Fibroblast of skin of left quadriceps (primary cell): Measurements from ENCODE around the gene FIGNL2.
A peak's percentile ranks its signal among the peaks of the same experiment; 100 is the strongest.

Source experiments
- DNase-seq, 2 experiments: peaks; one replicate each; pipeline ENCODE4 v3.0.0-alpha.2; 2013; ENCODE audit warnings: low read depth in 2 of 2

Gene FIGNL2

DNA sequence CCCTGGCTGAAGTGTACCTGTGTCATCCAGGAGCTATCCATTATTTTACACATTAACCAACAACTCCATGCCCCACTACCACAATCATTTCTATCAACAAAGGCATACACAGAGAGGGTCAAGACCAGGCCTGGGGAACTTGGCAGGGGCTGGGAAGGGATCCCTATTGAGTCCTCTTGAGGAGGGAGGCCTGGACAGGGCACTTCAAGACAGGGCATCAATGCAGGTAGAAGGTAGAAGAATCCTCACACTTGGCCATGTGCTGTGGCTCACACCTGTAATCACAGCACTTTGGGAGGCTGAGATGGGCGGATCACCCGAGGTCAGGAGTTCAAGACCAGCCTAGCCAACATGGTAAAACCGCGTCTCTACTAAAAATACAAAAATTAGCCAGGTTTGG lies 26.0 kb upstream of the FIGNL2 start:
- DNase-seq, result no peak

DNA sequence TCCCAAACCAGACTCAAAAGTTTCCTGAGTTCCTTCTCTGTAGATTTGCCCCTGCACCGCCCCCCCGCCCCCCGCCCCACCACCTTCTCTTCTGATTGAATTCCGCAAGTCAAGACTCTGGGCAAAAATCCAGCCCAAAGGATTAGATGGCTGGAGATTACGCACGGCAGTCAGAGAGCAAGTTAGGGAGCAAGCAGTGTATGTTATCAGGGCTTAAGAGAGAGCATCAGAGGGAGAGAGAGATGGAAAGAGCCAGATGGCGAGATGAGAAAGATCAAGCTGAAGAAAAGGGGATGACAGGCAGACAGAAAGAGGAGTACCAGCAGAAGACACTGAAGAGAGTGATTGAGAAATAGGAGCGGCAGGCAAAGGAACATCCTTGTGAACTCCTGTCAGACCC lies 25.5 kb upstream of the FIGNL2 start:
- DNase-seq, result peak in 1 of 2 experiments; percentile 42

DNA sequence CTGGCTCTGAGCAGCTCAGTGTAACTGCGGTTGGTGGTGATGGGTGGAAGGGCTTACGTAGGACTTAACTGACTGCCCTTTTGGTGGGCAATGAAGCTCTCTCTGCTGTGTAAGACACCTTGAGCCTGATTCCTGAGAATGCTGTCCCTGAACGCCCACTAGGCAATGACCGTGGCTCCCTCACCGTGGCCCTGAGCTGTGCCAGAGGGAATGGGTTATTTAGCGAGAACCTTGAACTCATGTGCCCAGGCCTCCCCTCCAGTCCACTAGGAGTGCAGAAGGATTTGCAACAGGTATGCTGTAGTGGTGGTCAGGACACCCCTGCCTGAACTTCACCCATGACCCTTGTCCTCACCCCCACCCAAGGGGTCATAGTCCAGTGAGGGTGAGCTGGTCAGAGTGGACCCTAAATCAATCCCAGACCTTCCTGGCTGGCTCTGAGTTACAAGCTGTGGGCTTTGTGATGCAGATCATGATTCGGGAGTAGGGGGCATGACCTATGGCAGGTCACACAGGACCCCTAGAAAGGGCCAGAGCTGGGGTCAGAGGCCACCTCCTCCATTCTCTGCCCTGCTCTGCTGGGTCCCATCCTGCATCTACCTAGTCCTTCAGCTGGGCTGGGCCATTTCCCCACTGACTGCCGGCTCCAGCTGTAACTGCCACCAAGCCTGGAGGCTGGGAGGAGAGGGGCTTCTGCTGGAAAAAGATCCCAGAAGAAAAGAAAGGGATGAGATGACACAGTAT lies 24.9 kb upstream of the FIGNL2 start:
- DNase-seq, result no peak

DNA sequence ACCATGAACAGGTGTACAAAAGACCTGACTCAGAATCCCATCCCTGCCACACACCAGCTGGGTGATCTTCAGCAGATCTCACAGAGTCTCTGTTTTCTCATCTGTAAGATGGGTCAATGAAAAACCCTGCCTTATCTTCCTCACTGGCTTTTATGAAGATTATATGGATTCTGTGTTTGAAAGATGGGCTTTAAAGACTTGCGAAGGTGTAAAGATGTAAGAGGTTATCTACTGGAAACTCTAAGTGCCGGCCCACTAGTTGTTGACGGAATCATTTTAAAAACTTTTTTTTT lies 24.1 kb upstream of the FIGNL2 start:
- DNase-seq, result no peak

DNA sequence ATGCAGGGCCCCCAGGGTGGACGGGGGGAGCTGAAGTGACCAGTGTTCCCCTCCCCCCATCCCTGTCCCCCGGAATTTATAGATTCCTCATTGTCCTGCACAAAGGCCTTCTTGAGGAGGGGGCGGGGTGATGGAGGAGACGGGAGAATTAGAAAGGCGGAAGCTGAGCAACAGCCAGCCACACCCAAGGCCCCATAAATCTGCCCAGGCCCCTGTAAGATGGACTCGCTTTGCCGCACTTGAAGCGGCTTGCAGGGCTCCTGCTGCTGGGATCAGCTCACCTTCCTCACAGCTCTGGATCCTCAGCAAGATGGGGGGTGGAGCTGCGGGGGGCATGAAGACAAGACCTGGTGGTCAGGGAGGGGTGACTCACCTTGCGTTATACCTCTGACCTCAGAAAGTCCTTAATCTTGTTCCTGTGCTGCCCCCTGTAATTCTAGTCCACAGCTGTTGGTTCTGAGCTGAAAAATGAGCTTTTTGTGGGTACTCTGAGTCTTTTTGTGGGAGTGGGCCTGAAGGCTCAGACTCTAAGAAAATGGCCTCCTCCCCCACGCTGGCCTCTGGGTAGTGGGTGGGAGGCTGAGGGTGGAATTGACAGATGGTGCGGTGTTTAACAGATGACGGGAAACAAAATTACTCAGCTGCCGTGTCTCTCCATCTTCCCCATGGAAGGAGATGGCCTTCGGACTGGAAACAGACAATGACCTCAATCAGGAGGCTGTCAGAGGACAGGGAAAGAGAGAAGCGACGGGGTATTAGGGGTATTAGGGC lies 23.6 kb upstream of the FIGNL2 start:
- DNase-seq, result no peak

DNA sequence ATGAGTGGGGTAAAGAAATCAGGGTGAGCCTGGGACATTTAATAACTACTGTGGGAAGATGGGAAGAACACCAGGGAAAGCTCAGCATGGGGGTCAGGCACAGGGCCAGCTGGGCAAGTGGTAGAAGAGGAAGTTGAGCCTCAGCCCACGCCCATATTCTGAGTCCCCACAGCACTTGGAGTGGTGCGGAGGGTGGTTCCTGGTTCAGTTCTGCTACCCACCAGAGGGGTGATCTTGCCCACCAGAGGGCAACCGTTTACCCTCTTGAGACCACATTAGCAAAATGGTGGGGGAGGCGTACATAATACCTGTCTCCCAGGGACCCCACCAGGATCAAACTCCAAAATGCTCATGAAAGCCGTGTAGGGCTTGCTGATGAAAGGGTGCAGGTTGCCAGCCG lies 22.6 kb upstream of the FIGNL2 start:
- no peak for DNase-seq

DNA sequence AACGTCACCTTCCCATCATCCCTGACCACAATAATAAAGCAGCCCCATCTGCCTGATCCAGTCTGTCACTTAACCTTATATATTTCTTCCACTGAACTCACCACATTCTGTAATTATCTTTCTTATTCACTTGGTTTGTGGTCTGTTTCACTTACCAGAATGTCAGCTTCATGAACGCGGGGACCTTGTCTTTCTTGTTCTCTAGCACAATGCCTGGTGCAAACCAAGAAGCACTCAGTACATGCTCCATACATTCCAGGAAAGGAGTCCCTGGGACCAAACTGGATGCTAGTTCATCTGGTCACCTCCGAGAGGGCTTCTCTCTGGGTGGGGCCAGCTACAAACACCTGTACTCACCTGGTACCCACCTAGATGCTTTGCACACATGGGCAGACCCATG lies 22.0 kb upstream of the FIGNL2 start:
- DNase-seq, result no peak

DNA sequence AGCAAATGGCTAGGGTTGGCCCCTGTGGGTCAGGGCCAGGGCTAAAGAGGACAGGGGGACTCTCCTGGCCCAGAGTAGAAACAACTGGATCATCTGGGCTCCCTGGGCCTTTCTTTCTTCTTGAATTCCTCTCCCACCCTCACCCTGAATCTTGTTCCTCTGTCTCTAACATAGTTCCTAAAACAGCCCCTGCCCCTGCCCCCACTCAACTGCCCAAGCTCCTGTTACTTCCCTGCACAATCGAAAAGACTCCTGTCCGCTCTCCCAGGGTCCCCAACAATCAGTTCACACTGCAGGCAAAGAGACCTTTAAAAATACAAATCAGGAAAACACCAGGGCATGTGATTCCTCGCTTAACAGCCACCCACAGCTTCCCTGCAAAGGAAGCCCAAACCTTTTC lies 21.4 kb upstream of the FIGNL2 start:
- DNase-seq, result no peak

DNA sequence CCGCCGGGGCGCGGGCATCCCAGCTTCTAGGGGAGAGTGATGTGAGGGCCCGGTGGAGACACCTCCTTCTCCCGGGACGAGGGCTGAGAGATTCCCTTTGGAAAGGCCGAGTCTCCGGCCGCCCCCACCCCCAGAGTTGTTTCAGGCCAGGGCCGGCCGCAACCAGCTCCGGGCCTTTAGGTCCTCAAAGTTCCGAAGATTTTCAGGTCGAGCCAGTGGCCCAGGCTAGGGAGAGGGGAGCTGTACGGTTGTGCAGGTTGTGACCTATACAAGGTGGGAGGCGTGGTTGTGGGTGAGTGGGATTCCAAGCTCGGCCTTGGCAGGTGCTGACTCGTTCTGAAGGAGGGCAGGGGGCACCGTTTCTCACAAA lies 21.0 kb upstream of the FIGNL2 start:
- no peak for DNase-seq

DNA sequence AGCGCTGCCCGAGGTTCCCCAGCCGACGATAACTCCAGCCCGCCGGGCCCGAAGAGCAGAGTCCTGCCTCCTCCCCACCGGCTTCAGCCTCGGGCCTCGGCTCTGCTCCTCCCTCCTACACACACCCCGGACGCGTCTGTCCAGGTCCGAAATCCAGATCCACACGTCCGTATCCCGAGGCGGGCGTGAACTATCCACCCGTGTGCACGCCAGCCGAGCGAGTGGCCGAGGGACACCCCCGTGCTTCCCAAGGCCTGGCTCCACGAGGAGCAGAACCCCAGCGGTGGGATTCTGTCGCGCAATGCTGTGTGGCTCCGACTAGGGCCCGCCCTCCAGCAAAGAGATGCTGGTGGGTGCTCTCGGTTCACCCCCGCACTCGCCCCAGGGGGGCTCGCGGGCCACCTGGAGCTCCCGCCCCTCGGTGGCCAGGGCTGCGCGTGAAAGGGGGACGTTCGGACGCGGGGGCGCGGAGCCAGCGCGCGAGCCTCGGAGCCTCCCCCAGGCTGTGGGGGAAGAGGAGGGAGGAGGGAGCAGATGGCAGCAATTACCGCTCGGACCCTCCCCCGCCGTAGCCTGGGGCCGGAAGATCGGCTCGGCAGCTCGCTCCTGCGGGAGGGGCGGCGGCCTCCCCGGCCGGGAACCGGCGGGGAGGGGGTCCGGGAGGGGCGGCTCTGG lies 20.4 kb upstream of the FIGNL2 start:
- no peak for DNase-seq

DNA sequence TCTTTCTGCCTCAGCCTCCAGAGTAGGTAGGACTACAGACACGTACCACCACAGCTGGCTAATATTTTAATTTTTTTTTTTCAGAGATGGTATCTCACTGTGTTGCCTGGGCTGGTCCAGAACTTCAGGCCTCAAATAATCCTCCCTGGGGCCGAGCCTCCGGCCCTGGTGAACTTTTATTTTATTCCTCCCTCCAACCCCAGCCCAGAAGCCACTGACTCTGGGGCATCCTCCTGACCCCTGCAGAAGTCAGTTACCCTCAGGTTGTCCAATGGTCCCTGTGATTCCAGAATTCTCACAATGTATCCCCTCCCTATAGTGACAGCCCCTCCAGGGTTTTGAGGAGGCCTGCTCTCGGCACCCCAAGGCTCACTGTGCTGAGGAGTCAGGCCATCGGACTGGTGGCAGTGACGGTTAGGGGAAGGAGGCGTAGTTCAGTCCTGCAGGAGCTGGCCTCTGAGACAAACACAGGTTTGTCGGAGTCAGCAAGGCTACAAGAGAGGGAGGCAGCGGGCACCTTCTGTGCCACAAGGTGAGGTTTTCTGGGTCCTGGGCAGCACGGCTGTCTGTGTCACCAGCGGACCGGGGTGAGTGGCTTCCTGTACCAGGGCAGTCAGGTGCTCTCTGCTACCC lies 19.4 kb upstream of the FIGNL2 start:
- DNase-seq, result no peak

DNA sequence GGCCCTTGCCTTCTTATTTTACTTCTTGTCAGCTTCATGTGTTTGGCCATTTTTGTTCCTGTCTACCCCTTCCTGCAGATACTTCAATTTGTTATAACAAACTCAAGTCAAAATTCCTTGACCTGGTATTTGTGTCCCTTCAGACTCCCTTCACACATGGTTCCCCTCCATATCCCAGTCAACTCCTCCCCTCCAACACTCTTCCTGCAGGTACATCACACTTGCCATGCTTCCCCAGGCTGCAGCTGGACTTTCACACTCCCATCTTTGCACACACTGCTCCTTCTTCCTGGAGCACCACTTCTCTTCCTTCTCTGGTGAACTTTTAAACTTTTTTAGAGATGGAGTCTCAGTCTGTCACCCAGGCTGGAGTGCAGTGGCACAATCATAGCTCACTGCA lies 18.9 kb upstream of the FIGNL2 start:
- DNase-seq, result no peak

DNA sequence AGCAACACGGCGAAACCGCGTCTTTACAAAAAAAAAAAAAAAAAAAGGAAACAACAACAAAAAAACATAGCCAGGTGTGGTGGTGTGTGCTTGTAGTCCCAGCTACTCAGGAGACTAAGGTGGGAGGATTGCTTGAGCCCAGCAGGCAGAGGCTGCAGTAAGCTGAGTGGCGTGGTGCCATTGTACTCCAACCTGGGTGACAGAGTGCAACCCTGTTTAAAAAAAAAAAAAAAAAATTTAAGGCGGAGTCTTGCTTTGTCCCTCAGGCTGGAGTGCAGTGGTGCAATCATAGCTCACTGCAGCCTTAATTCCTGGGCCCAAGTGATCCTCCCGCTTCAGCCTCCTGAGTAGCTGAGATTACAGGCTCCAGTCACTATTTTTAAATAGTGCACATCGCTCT lies 18.2 kb upstream of the FIGNL2 start:
- DNase-seq, result no peak

DNA sequence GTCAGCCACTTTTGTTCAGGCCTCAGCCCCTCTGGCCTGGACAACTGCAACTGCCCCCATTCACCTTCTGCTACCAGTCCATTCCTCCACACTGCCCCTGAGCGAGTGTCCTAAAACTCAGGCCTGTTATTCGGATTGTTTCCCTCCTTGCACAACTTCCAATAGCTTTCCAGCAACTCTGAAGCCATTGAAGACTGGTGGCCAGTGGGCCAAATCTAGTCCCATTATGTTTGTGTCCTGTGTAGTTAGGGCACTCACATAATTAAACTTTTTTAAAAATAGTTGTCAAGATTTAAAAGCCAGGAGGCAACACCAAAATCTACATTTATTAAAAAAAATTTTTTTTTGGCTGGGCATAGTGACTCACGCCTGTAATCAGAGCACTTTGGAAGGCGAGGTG lies 17.8 kb upstream of the FIGNL2 start:
- no peak for DNase-seq

DNA sequence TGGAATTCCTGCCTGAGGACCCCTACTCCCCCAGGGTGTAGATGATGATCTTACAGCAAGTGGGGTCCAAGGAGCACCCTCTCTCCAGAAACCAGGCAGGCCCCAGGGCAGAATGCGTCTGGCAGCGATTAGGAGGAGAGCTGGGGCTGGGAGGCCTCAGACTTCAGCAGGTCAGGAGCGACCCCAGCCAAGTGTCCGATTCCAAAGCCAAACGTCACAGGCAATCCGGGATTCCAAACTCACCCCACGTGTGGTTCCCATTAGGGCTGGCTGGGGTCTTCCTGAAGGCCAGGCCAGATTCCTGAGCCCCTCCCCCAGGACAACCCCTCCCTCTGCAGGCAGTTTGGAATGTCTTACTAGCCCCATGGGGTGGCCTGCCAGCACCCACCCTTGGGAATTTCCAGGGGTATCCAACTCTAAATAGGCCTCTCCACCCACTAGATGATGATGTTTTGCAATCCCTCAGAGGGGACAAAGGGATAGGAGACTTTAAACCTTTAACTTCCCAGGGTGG lies 17.3 kb upstream of the FIGNL2 start:
- DNase-seq, result no peak

DNA sequence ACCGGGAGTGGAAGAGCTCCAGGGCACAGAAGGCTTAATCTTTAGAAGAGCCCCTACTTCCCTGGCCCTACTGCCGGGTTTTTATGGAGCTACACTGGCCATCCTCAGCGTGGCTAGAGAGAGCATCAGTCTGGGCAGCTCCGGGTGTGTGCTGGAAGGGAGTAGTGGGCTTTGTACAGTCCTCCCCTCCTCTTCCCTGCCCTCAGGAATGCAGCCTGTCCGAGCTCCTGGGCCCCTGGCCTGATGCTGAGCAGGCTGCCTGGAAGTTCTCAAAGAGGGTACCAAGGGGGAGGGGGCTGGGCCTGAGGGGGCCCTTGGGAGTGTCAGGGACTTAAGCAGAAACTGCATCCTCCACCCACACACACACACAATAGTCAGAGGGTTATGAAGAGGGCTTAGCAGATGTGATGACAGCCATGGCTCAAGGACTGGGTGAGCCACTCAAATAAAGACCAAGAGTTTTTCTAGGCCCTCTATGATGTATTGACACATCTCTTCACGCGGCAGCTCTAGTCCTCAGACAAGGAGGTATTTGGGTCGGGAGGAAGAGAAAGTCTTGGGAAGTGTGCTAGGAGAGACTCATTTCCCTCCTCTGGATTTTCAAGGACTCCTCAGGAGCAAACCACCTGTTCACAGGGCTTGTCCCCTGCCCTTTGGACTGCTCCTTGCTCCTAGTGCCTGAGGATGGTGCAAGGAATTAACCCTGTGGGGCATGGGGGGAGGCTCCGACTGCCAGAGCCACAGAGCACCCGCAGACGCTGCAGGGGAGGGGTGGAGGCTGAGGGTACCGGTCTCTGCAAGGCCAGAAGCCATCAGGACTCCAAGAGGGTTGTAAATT lies 16.5 kb upstream of the FIGNL2 start:
- no peak for DNase-seq

DNA sequence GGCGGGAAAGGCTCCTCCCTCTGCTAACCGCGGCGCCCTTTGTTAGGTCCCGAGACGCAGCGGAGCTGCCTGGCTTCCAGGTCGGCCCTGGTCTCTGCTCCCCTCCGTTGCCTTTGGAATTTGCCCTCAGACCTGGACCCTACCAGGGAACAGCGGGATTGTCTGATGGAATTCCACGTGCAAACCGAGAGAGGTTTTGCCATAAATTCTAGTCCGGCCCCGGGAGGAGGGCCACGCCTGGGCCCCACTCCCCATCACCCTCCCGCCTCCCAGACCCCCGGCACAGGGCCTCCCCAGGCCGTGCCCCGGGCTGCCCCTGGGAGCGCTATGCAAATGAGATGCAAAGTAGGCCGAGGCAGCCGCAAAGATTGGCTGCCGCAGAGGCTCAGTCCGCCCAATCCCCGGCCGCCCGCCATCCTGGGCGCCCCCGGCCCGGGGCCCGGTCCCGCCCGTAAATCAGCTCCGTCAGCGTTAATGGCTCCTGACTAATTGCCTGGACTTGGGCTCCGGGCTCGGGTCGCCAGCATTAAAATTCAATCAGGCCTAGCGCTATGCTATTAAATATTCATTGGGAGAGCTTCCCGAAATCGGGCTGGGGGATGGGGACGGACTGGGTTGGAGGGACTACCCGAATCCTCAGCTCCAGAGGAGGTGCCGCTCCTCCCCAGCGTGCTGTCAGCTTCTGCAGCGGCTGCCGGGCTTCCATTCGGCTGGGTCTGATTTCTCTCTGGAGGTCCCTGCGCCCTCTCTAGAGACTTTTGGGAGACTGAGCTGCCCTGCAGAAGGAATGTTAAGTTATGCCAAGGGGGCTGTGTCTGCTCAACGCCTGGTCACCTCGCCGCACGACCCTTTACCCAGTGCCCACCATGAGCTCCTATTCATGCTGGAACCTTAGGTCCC lies 15.7 kb upstream of the FIGNL2 start:
- no peak for DNase-seq

DNA sequence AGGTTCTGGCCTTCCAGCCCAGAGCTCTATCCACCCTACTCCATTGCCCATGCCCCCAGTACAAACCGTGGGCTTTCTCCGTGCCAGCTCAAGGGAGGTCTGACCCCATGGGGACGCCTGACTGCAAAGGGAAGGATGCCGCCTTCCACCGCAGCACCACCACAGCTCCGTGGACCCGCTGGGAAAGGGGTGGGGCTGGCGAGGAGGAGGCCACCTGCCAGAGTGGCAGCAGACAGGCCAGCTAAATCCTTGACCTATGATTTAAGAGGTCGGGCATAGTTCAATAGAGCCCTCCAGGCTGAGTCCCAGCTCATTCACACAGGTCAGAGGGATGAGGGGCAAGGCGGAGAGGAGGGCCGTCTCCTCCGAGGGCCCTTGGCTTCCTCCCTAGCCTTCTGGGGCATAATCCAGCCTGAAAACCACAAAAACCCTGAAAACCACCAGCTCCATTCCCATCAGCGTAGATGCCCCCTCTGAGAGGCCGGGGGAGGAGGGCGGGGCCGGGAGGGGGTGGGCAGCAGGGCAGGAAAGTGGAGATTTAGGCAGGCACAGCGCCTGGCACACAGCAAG lies 14.9 kb upstream of the FIGNL2 start:
- DNase-seq, result no peak

DNA sequence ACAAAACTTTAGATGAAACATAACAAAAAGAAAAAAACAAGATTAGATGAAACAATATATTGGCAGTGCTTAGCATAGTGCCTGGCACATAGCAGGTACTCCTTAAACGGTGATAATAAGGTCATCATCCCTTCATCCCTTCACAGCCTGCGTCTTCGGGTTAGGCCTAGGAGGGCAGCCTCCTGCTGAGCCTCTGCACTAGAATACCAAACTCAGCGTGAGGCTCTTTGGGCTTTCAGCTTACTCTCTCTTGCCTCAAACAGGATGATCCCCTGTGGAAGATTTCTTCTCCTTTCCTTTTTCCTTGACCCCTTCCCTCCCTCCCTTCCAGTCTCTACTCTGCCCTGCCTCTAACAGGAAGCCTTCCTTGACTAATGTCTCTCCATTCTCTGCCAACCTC lies 14.4 kb upstream of the FIGNL2 start:
- DNase-seq, result no peak

DNA sequence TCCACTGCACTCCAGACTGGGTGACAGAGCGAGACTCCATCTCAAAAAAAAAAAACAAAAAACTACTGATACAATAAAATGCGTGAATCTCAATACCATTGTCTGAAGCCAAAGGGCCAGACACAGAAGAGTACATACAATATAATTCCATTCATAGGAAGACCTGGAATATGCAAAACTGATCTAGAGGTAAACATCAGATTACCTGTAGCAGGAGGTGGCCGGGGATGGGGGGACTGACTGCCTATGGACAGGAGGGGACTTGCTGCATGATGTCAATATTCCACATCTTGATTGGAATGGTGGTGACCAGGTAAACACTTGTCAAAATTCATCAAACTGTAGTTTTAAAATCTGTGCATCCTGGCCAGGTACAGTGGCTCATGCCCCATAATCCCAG lies 12.5 kb upstream of the FIGNL2 start:
- DNase-seq, result no peak
